GM18873 (cell line): ENCODE measurements around the gene STARD9.

ENCODE experiments used
- ATAC-seq: cut with Tn5 transposase; IDR thresholded peaks from one replicate; pipeline ENCODE4 v1.9.1; 2021; ENCODE audit warnings: mild to moderate bottlenecking, moderate library complexity, moderate number of reproducible peaks; ENCODE audit not compliant: unreplicated experiment, low FRiP score

Gene STARD9

DNA sequence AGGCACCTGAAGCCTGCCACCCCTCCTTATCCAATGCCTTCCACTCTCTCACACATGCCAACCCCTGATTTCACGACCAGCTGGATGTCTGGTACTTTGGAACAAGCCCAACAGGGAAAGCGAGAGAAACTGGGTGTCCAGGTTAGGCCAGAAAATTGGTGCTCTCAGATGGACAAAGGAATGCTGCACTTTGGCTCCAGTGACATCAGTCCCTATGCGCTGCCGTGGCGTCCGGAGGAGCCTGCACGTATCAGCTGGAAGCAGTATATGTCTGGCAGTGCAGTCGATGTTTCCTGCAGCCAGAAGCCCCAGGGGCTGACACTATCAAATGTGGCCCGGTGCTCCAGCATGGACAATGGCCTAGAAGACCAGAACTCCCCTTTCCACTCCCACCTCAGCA, 116.4 kb downstream of the STARD9 start:
- no peak for ATAC-seq

DNA sequence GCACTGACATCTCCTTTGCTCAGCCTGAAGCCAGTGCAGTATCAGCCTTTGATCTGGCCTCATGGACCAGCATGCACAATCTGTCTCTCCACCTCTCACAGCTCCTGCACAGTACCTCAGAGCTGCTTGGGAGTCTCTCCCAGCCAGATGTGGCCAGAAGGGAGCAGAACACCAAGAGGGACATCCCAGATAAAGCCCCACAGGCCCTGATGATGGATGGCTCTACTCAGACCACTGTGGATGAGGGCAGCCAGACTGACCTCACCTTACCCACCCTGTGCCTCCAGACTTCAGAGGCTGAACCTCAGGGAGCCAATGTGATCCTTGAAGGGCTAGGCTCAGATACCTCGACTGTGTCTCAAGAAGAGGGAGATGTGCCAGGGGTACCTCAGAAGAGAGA, 117.1 kb downstream of the STARD9 start:
- ATAC-seq = no peak

GRCh38 chr15:42692997-42693396, 117.6 kb downstream of the STARD9 start:
- no peak for ATAC-seq

DNA sequence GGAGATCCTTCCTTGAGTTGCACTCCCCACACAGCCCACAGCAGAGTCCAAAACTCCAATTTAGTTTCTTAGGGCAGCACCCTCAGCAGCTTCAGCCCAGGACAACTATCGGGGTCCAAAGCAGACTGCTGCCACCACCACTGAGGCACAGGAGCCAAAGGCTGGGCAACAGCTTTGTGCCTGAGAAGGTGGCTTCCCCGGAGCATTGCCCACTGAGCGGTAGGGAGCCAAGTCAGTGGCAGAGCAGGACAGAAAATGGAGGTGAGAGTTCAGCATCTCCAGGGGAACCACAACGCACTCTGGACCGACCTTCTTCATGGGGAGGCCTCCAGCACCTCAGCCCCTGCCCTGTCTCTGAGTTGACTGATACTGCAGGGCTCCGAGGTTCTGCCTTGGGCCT, 118.1 kb downstream of the STARD9 start:
- no peak for ATAC-seq

GRCh38 chr15:42693942-42694341, 118.5 kb downstream of the STARD9 start:
- no peak for ATAC-seq

GRCh38 chr15:42694398-42694797, 119.0 kb downstream of the STARD9 start:
- no peak for ATAC-seq

DNA sequence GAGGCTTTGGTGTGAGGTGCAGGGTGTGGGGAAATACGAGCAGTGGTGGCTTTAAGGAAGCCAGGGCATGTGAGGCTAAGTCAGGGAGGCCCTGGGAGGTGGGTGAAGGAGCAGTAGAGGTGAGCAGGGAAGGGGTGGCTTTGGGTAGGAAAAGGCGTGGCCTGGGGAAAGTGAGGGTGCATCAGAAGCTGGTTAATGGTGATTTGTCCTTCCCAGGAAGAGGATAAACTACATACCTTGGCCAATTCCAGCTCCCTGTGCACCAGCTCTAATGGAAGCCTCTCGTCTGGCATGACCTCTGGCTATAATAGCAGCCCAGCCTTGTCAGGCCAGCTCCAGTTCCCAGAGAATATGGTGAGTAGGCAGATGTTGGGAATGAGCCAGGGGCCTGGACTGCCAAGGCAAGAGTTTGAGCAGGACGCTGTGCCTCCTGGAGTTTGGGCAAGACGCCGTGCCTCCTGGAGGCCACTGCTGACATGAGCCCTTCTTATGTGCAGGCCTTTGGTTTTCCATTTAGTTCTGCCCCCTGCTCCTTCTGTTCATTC, 120.2 kb downstream of the STARD9 start:
- ATAC-seq = no peak

DNA sequence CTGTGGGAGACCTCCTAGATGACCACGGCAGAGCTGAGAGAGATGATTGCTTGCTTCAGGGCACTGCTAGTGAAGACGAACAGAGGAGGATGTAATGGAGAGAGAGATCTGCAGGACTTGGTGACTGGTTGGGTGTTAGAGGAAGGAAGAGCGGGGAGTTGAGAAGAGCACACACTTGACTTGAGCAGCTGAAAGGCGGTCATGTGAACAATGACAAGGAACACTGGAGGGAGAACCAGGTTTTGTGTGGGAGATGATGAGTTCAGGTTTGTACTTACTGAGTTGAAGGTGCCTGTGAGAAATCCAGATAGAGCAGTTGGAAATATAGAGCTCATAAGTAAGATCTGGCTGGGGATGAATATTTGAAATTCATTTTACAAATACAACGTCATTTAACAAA, 121.2 kb downstream of the STARD9 start:
- no peak for ATAC-seq

GRCh38 chr15:42704492-42704926, 129.1 kb downstream of the STARD9 start:
- ATAC-seq = no peak

- no peak for ATAC-seq
These were observed 129.9 kb downstream of the STARD9 start for GRCh38 chr15:42705336-42705735.

DNA sequence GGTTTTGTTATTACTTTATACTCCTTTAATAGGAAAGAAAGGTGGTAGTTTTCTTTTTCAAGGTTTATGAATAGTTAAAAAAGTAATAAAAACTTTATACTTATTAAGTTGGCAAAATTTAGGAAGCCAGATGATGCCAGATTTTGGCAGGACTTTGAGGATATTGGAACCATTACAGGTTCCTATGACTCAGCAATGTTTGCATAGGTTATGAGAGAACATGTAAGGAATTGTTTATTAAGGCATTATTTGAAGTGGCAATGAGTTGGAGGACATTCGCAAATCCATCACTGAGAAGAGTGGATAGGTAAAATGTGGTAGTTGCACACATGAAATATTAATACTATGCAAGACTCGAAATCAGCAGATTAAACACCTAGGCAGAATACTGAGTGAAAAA, 131.7 kb downstream of the STARD9 start:
- no peak for ATAC-seq

DNA sequence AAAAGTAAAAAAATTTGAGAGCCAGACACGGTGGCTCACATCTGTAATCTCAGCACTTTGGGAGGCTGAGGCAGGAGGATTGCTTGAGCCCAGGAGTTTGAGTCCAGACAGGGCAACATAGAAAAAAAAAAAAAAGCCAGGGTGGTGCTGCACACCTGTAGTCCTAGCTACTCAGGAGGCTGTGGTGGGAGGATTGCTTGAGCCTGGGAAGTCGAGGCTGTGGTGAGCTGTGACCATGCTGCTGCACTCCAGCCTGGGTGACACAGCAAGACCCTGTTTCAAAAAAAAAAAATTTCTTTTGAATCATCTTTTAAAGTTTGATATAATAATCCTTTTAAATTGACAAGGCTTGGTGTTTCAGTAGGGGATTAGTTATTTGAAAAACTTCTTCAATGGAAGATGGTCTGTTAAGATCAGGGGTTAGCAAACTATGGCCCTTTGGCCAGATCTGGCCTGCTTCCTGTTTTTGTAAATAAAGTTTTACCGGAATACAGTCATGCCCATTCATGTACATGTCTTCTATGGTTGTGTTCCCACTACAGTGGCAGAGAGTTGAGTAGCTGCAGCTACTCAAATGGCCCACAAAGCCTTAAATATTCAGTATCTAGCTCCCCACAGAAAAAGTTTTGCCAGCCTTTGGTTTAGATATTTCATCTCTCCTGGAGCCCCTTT, 132.6 kb downstream of the STARD9 start:
- ATAC-seq = no peak

- ATAC-seq = no peak
These were observed 135.3 kb downstream of the STARD9 start for GRCh38 chr15:42710662-42711061.

- ATAC-seq = no peak
These were observed 136.3 kb downstream of the STARD9 start for GRCh38 chr15:42711746-42712145.

- no peak for ATAC-seq
These were observed 137.2 kb downstream of the STARD9 start for GRCh38 chr15:42712584-42712983.

GRCh38 chr15:42716125-42716524, 140.7 kb downstream of the STARD9 start:
- ATAC-seq = no peak

GRCh38 chr15:42716626-42717025, 141.2 kb downstream of the STARD9 start:
- no peak for ATAC-seq

- ATAC-seq = no peak
These were observed 143.6 kb downstream of the STARD9 start for GRCh38 chr15:42719043-42719442.

GRCh38 chr15:42720071-42720470, 144.7 kb downstream of the STARD9 start:
- no peak for ATAC-seq

DNA sequence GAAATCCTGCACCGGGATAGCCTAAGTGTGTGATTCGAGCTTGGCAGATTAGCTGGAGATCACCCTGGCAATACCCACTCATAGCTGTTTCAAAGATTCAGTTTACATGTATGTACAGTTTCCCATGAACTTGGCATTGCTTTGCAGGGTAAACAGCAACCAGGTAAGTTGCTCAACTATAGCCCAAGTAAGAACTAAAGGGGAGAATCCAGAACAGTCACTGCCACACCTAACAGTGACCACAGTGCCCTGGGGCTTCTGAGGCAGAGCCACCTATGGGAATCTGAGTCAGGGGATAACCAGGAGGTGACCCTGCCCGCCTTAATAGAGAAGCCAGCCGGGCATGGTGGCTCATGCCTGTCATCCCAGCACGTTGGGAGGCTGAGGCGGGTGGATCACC, 145.6 kb downstream of the STARD9 start:
- no peak for ATAC-seq

- no peak for ATAC-seq
These were observed 146.5 kb downstream of the STARD9 start for GRCh38 chr15:42721916-42722315.

- ATAC-seq = no peak
These were observed 147.7 kb downstream of the STARD9 start for GRCh38 chr15:42723068-42723467.

DNA sequence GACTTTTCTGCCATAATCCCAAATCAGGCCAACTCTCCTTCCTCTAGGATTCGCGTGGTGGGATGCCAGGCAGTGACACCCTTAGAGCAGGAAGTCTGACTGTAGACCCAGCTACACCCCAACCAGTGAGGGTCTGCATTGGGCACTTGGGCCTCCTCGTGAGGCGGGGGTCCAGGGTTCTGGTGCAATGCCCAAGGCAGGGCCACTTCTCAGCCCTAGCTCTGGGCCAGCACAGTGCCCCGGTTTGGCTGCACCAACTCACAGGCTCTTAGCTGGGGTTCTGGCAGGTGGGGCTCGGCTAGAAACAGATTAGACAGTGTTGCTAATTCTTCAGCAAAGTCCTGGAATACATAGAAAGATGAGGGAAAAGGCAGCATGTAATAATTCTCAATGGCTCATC, 148.9 kb downstream of the STARD9 start:
- no peak for ATAC-seq
